ENCODE results near the gene SYT14.
"Not testable (repeated sequence)": the region's sequence is repeated elsewhere in the genome, so short reads cannot be mapped to it uniquely, and the experiment has no call there.

Gene SYT14

GRCh38 chr1:209937996-209938959 is at the start of gene SYT14:
SYT14 (plus strand) TSS chr1:209938217; CDS start chr1:209938265, 48 bp downstream.
- DNase-seq (ENCODE audit: low read depth in 2 of 2): no peak

DNA sequence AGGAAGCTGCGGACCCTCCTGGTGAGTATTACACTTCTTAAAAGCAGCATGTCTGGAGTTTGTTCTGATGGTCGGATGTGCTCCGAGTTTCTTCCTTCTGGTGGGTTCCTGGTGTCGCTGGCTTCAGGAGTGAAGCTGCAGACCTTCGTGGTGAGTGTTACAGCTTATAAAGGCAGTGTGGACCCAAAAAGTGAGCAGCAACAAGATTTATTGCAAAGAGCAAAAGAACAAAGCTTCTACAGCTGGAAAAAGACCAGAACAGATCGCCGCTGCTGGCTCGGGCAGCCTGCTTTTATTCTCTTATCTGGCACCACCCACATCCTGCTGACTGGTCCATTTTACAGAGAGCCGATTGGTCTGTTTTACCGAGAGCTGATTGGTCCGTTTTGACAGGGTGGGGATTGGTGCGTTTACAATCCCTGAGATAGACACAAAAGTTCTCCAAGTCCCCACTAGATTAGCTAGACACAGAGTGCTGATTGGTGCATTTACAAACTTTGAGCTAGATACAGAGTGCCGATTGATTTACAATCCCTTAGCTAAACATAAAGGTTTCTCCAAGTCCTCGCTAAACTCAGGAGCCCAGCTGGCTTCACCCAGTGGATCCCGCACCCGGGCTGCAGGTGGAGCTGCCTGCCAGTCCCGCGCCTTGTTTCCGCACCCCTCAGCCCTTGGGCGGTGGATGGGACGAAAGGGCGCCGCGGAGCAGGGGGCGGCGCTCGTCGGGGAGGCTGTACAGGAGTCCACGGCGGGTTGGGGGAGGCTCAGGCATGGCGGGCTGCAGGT is 49.5 kb upstream of the SYT14 start:
- not testable (repeated sequence) for DNase-seq (ENCODE audit: low read depth in 2 of 2)

GRCh38 chr1:209889077-209889418 is 49.0 kb upstream of the SYT14 start:
- DNase-seq (ENCODE audit: low read depth in 2 of 2): no peak

GRCh38 chr1:209890641-209891330 is 47.2 kb upstream of the SYT14 start:
- no peak for DNase-seq (ENCODE audit: low read depth in 2 of 2)

- DNase-seq (ENCODE audit: low read depth in 2 of 2): no peak
Observed at GRCh38 chr1:209893751-209894150, 44.3 kb upstream of the SYT14 start.

DNA sequence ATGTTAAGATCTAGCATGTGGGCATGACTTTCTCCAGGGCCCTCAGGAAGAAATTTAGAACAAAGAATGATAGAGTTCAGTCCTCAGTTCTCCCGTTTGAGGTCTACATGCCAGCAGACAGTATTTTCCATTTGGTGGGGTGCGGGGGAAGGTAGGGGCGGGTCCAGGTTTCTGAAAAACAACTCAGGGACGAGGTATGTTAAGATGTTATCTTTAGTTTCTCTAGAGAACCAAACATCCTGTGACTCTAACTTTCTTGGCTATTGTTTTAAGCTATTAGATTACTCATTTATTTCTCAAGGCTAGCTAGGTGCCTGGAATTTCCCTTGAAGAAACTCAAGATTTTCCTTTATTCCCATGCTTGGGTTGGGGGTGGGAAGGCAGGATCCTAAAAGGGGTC is 42.3 kb upstream of the SYT14 start:
- DNase-seq (ENCODE audit: low read depth in 2 of 2): no peak

DNA sequence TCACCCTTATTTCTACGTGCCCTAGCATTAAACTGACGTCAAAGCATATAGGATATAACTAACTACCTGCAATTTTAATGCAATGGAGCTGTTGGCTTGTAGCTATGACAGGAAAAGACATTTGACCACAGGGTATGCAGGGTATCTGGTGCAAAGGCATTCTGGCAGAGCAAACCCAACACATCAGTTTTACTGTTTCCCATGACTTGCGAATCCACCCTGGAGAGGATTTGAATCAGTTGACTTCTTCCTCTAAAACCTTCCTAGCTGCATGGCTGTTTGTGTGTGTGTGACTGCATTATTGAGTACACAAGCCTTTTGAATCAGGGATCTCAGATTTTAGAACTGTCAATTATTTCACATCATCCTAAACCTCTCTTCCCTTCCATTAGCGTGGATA is 41.7 kb upstream of the SYT14 start:
- no peak for DNase-seq (ENCODE audit: low read depth in 2 of 2)

- DNase-seq (ENCODE audit: low read depth in 2 of 2): not testable (repeated sequence)
Observed at GRCh38 chr1:209898271-209898670, 39.7 kb upstream of the SYT14 start.

DNA sequence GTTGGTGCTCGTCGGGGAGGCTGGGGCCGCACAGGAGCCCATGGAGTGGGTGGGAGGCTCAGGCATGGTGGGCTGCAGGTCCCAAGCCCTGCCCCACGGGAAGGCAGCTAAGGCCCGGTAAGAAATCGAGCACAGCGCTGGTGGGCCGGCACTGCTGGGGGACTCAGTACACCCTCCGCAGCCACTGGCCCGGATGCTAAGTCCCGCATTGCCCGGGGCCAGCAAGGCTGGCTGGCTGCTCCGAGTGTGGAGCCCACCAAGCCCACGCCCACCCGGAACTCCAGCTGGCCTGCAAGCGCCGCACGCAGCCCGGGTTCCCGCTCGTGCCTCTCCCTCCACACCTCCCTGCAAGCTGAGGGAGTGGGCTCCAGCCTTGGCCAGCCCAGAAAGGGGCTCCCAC is 39.2 kb upstream of the SYT14 start:
- not testable (repeated sequence) for DNase-seq (ENCODE audit: low read depth in 2 of 2)

DNA sequence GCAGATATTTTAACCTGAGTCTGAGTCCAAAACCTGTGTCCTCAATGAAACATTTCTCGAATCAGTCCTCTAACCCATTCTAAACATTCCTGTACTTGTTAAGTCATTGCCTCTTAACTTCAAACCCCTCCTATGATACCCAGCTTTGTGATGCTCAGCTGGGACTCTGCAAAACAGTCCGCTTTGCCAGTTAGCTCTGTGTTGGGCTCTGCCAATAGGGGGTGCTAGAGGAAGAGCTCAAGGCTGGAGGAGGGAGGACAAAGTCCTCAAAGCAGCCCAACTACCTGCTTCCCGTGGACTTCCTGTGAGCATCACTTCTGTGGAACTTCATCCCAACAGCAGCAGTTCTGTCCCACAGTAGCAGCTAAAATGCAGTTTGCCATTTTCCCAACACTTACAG is 38.1 kb upstream of the SYT14 start:
- DNase-seq (ENCODE audit: low read depth in 2 of 2): peak in 1 of 2 experiments; percentile 9

- no peak for DNase-seq (ENCODE audit: low read depth in 2 of 2)
Observed at GRCh38 chr1:209900734-209901133, 37.3 kb upstream of the SYT14 start.

GRCh38 chr1:209901211-209901610 is 36.8 kb upstream of the SYT14 start:
- no peak for DNase-seq (ENCODE audit: low read depth in 2 of 2)

- DNase-seq (ENCODE audit: low read depth in 2 of 2): not testable (repeated sequence)
Observed at GRCh38 chr1:209904774-209905173, 33.2 kb upstream of the SYT14 start.

- DNase-seq (ENCODE audit: low read depth in 2 of 2): no peak
Observed at GRCh38 chr1:209911746-209912145, 26.3 kb upstream of the SYT14 start.

GRCh38 chr1:209912306-209912705 is 25.7 kb upstream of the SYT14 start:
- no peak for DNase-seq (ENCODE audit: low read depth in 2 of 2)

DNA sequence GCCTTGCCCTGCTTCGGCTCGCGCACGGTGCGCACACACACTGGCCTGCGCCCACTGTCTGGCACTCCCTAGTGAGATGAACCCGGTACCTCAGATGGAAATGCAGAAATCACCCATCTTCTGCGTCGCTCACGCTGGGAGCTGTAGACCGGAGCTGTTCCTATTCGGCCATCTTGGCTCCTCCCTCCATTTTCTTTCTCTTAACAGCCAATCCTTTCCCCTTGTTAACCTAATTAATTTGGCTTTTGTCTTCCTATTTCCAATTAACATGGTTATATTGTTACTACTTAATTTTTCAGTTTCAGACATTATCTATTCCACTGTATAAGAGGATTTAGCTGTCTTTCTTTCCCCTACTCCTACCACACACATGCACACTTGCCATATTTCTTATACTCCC is 18.4 kb upstream of the SYT14 start:
- not testable (repeated sequence) for DNase-seq (ENCODE audit: low read depth in 2 of 2)

DNA sequence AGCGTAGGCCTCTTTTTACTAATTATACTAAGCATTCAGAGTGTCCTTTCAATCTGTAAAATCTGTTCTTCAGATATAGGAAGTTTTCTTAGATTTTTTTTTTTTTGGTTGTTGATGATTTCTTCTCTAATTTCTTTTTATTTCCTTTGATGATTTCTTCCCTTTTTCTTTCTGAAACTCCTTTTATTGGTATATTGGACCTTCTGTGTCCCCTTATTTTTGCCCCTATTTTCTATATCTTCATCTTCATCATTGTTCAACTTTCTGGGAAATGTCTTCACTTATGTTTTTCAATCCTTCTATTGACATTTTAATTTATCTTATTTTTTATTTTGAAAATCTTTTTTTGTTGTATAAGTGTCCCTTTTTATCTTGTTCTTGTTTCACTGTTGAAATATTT is 17.2 kb upstream of the SYT14 start:
- DNase-seq (ENCODE audit: low read depth in 2 of 2): no peak

DNA sequence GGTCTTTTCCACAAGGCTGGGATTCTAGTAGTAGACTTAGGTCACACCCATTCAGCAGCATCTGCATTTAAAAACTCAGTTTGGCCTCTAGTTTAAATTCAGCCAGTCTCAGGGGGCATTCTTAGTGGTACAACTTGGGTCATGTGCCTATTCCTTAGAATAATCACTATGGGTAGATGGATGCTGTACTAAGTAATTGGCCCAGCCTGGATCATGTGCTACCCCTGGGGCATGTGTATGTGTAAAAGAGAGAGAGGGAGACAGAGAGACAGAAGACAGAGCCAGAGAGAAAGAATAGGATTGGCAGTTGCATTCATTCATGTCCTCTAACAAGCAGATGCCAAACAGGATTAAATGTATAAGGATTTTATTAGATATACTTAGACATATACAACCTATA is 13.6 kb upstream of the SYT14 start:
- no peak for DNase-seq (ENCODE audit: low read depth in 2 of 2)

GRCh38 chr1:209926045-209926444 is 12.0 kb upstream of the SYT14 start:
- no peak for DNase-seq (ENCODE audit: low read depth in 2 of 2)

- no peak for DNase-seq (ENCODE audit: low read depth in 2 of 2)
Observed at GRCh38 chr1:209927466-209927865, 10.6 kb upstream of the SYT14 start.

- no peak for DNase-seq (ENCODE audit: low read depth in 2 of 2)
Observed at GRCh38 chr1:209929751-209930150, 8.3 kb upstream of the SYT14 start.

GRCh38 chr1:209931141-209931540 is 6.9 kb upstream of the SYT14 start:
- no peak for DNase-seq (ENCODE audit: low read depth in 2 of 2)
